ENCODE results near the gene SNX5.

DNA sequence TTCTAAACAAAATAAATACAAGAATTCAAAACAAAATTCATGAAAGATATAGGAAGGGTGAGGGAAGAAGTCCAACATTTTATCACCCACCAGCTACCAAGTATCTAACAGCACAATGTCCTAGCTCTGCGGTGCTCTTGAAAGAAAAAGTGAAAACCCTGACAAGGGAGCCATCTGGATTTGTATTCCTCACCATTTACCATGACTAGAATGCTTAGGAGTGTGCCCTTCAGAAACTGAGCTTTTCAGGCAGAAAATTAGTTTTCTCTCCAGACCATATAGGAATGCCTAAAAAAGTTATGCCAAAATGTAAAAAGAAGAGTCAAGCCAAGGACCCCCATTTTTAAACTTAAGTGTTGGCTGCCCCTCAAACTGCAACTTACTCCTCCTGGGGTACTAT lies 4.5 kb downstream of the SNX5 start:
- TF ChIP-seq, protein P1, sequence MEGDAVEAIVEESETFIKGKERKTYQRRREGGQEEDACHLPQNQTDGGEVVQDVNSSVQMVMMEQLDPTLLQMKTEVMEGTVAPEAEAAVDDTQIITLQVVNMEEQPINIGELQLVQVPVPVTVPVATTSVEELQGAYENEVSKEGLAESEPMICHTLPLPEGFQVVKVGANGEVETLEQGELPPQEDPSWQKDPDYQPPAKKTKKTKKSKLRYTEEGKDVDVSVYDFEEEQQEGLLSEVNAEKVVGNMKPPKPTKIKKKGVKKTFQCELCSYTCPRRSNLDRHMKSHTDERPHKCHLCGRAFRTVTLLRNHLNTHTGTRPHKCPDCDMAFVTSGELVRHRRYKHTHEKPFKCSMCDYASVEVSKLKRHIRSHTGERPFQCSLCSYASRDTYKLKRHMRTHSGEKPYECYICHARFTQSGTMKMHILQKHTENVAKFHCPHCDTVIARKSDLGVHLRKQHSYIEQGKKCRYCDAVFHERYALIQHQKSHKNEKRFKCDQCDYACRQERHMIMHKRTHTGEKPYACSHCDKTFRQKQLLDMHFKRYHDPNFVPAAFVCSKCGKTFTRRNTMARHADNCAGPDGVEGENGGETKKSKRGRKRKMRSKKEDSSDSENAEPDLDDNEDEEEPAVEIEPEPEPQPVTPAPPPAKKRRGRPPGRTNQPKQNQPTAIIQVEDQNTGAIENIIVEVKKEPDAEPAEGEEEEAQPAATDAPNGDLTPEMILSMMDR (IDR thresholded peaks at IDR 0.05 in 2 of 3, conservative IDR thresholded peaks at IDR 0.05 in 1 of 3; ENCODE audit: borderline replicate concordance in 1 of 3, insufficient read depth in 1 of 3, low read depth in 2 of 3, low read length in 2 of 3), result no peak
- TF ChIP-seq EGR1 (IDR thresholded peaks at IDR 0.05; ENCODE audit: low read depth) (no peak), POLR2A (IDR thresholded peaks at IDR 0.05; ENCODE audit: borderline replicate concordance, extremely low read depth, insufficient read depth, insufficient read length) (no peak), RAD21 (IDR thresholded peaks at IDR 0.05; ENCODE audit: low read depth) (no peak), YY1 (IDR thresholded peaks at IDR 0.05; ENCODE audit: extremely low read depth, insufficient replicate concordance, low read depth, low read length) (no peak), EZH2phosphoT487 (IDR thresholded peaks at IDR 0.05; ENCODE audit: borderline replicate concordance) (no peak), ZNF274 (IDR thresholded peaks at IDR 0.05; ENCODE audit: low read depth, low read length) (no peak), JUND (IDR thresholded peaks at IDR 0.05) (no peak)
- TF ChIP-seq, protein P2, sequence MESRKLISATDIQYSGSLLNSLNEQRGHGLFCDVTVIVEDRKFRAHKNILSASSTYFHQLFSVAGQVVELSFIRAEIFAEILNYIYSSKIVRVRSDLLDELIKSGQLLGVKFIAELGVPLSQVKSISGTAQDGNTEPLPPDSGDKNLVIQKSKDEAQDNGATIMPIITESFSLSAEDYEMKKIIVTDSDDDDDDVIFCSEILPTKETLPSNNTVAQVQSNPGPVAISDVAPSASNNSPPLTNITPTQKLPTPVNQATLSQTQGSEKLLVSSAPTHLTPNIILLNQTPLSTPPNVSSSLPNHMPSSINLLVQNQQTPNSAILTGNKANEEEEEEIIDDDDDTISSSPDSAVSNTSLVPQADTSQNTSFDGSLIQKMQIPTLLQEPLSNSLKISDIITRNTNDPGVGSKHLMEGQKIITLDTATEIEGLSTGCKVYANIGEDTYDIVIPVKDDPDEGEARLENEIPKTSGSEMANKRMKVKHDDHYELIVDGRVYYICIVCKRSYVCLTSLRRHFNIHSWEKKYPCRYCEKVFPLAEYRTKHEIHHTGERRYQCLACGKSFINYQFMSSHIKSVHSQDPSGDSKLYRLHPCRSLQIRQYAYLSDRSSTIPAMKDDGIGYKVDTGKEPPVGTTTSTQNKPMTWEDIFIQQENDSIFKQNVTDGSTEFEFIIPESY (IDR thresholded peaks at IDR 0.05; ENCODE audit: extremely low read depth, insufficient replicate concordance, low read length), result no peak
- TF ChIP-seq, protein P3, sequence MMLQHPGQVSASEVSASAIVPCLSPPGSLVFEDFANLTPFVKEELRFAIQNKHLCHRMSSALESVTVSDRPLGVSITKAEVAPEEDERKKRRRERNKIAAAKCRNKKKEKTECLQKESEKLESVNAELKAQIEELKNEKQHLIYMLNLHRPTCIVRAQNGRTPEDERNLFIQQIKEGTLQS (IDR thresholded peaks at IDR 0.05), result no peak

Data from HCT116 (cell line).